ENCODE data around the gene WNT7B.

WNT7B gene

DNA sequence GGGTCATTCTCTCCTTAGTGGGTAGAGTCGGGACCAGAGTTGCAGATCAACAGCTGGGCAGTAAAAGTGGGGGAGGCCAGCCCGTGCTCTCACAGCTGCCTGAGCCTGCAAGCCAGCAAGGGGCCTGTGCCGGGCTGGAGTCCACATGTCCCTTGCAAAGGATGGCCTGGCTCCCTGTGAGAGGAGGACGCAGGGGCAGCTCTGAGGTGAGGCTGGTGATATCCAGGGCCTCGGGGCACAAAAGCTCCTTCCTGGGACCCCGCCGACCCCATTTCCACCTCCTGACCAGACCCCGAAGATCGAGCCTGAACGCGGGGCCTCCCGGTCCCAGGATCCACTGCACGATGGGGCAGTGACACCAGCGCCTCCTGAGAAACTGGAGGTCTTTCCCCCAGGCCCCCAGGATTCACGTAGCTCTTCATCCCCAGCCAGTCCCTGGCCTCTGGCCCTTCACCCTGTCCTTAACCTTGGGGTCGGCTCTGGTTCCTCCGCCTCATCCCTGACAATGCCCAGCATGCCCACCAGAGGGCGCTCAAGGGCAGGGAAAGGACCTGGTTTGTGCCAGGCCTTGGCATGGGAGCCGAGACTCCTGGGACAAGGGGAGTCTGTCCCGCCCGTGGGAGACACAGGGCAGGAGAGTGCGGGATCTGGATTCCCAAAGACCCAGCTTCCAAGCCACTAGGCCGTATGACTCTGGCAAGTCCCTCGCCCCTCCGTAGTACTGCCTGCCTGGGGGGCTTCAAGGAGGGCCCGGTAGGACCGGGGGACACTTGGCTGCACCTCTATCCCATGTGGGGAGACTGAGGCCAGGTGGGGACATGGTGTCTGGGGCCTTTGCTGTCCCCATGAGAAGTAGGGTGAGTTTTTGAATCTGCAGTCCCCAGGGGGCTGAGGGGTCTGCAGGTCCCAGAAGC is 17.8 kb upstream of the WNT7B start:
- peak; percentile 60 for DNase-seq

- DNase-seq = peak; percentile 24
Measured at GRCh38 chr22:45993841-45994240, 16.9 kb upstream of the WNT7B start.

GRCh38 chr22:45993143-45993692 is 16.3 kb upstream of the WNT7B start:
- DNase-seq = no peak

DNA sequence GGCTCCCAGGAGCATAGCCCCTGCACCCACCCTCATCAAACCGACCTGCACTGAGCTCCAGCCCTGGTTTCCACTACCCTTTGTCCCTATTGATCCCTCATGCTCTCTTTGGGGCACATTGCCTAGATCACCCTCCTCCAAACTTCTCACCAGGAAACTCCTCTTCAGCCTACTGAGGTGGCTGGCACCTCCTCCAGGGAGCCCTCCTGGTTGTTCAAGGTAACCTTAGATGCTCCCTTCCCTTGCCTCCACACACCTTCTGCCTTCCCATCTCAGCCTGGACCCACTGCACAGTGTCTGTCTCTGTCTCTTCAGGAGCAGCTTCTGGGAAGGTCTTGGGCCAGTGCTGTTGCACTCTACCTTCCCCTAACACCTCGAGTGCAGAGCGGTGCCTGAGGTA is 15.8 kb upstream of the WNT7B start:
- DNase-seq = no peak

- DNase-seq = no peak
Measured at GRCh38 chr22:45991098-45991497, 14.1 kb upstream of the WNT7B start.

- no peak for DNase-seq
Measured at GRCh38 chr22:45987136-45987861, 10.3 kb upstream of the WNT7B start.

- no peak for DNase-seq
Measured at GRCh38 chr22:45984316-45984916, 7.5 kb upstream of the WNT7B start.

DNA sequence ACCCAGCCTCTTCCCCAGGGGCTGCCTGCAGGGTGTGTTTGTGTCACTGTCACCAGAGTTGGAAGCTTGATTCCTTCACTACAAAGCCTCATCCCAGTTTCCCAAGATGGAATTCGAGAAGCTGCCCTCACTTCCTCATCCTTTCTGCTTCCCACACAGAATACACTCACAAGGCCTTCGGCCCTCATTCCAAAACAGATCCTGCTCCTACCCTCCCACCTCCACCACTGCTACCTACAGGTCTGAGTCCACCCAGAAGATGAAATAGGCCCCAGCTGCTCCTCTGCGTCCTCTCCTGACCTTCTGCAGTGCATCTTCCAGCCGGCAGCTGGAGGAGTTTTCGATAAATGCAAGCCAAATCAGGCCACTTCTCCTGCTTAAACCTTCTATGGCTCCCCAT is 6.8 kb upstream of the WNT7B start:
- DNase-seq = no peak

GRCh38 chr22:45980761-45981160 is 3.8 kb upstream of the WNT7B start:
- DNase-seq = no peak

DNA sequence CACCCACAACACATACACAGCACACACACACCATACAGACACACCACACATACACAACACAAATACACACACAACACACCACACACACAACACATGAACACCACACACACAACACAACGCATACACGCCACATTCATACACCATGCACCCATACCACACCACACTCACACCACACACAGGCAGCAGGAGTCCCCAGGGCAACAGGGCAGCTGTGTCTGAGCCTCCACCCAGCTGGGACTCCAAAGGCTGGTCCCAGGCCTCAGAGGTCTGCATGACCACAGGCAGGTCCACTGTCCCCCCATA is 3.3 kb upstream of the WNT7B start:
- no peak for DNase-seq

GRCh38 chr22:45978275-45978713 is 1.3 kb upstream of the WNT7B start:
- no peak for DNase-seq

DNA sequence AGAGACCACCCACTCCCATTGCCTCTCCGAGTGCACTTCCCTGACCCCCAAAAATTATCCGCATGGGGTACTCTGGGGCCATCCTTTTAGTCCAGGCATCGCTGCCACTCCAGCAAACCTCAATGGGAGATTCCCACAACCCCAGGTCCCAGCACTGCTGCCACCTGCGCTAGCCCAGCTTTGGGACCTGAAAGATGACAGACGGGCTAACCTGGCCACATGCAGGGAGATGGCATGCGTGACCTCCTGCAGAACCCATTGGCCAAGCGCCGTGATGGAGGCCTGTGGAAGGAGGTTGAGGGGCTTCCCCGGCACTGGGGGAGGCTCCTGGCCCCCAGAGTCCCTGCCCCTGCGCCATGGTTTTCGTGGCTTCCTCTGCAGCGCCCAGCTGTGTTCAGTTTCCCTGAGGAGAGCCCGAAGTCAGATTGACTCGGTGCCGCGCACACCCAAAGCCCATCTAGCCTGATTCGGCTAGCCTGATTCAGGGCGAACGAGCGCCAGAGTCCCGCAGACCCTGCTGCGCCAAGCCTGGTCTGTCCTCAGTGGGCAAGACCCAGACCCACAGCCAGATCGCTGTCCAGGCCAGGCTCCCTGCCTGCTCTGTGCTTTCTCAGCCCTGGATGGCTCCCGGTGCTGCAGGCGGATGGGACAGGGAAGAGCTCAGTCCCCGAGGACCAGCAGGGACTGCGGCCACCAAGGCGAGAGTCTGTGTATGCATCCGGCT is 751 bp upstream of the WNT7B start:
- no peak for DNase-seq

DNA sequence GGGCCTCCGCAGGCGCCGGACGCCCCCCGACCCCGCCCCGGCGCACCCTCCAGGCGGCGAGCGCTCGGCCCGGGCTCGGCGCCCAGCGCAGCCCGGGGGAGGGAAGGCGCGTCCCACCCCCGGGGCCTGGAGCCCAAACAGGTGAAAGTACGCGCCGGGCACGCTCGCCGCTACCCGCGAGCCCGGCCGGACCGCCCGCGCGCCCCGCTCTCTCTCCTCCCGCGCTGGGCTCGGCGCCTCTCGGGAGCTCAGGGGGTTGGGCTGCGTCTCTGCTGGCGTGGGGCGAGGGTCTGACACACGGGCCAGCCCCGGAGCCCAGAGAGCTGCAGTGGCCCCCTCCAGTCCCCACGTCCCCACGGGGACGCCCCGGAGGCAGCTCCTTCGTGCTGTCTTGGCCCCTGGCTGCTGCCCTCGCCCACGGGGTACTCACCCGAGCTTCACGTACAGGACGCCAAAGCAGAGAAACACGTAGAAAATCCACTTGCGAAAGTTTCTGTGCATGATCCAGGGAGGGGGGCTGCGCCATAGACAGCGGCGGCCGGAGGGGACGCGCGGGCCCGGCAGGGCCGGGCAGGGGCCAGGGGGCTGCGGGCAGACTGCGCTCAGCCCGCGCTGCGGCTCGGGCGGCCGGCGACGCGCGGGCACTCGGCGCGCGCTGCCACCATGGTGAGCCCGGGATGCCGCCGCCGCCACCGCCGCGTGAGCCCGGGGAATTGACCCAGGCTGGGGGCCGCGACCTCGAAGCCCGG is 534 bp downstream of the WNT7B start:
- no peak for DNase-seq

GRCh38 chr22:45975164-45976161 is 1.5 kb downstream of the WNT7B start:
- DNase-seq = no peak

DNA sequence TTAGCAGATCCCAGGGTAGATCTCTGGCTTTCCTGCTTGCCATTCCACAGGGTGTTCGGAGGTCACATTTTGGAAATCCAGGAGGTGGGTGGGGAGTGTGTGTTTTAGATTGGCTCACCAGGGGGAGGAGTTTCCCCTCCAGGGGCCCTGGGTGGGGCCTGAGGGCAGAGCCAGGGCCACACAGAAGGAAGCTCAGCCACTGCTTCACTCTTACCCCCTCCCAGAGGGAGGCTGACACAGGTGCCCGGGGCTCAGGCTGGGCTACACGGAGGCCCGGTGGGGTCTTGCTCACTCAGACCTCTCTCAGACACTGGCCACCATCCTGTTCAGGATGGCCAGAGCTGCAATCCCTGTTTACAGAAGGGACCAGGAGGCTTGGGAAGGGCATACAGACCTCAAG is 2.5 kb downstream of the WNT7B start:
- no peak for DNase-seq

DNA sequence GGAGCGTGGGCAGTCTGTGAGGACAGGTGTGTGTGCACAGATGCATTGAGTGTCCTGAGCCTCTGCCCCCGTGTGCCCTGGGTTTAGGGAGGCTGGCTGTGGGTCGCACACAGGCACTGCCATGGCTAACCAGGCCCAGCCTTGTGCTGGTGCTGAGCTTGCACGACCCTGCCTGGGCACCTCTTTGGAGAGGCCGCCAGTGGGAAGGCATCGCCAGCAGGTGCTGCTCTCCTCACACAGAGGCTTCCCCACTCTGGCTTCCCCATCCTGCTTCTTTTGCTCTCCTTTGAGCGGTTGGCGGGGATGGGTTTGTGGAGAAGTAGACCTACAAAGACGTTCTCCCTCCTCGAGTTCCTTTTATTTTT is 4.1 kb downstream of the WNT7B start:
- DNase-seq = no peak

DNA sequence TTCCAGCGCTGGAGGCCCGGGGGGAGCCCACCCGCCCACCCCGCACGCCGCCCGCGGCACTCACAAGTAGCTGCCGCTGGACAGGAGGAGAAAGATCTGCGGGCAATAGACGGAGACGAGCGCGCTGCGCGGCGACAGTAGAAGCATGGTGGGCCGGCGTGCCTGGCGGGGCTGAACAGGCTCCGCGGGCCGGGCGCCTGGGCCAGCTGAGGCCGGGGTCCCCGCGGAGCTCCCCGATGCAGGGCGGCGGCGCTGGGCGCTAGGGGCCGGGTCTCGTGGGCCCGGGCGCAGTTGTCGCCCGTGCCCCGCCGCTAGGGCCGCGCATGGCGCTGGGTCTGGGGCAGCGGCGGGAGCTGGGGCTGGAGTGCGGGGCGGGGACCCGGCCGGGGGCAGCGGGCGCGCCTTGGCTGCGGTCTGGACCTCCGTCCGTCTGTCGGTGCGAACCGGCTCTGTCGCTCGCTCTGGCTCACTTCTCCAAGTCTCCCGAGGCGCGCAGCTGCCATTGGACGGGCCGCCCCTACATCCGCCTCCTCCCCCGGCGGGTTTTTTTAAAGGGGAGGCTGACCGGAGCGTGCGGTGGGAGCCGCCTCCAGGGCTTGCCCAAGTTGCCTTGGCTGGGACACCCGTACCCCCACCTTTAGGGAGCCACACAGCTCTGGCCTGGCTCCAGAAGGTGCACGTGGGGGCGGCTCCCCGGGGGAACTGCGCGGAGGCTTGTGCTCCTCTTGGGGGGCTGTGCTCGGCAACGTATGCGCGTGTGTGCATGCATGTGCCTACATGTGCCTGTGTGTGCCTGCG is 4.7 kb downstream of the WNT7B start:
- no peak for DNase-seq

DNA sequence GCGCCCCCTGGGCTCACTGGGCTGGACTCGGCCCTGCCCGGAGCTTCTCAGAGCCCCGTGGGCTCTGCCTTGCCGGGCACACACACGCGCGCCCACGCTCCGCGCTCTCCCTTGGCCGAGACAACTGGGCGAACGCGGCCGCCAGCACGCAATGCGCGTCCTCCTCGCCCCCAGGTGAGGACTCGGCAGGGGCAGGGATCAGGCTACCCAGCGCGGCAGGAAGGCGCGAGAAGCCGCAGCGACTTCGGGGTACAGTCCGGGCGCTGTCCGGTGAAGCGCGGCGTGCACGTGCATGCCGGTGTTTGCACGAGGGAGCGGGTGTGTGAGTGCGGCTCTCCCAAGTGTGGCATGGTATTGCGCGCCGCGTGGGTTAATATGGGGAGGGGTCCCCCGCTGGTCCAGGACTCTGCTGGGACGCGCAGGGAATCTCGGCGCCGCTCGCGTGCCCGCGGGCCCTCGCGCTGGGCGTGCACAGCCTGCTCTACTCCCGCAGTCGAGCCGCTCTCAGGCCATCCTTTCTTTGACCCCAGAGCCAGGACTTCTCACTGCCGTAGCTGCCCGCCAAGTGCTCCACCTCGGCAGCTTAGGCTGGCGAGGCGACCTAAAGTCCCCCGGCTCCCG is 5.4 kb downstream of the WNT7B start:
- no peak for DNase-seq

GRCh38 chr22:45970705-45971407 is 6.1 kb downstream of the WNT7B start:
- no peak for DNase-seq

Measured in CD4-positive, alpha-beta T cell treated with Interferon gamma for 1 hour (primary cell).